OCI-LY7 (cell line): ENCODE measurements around the gene DAPK1. TPM values are rescaled to one million over a fixed set of nuclear protein-coding genes. Genes with fewer than 3 reads are reported as not detected.

Source experiments
- BruUV-seq: library from RNA; stranded (reverse); fragments of 400-500 nt; replicated peaks from 2 replicates; lab custom pipeline; 2021; lab: Mats Ljungman, UMichigan
- CTCF ChIA-PET: fragments of 300-600 bp; sonication (Branson Sonifier 250); formaldehyde crosslinking; loops from one replicate; lab custom pipeline; 2022; ENCODE audit warnings: antibody characterized with exemption; ENCODE audit not compliant: unreplicated experiment; lab: Charles Lee
- POLR2A ChIA-PET: fragments of 300-600 bp; sonication (Branson Sonifier 250); formaldehyde crosslinking; loops from one replicate; lab custom pipeline; 2022; ENCODE audit warnings: antibody characterized with exemption; lab: Charles Lee
- DNase-seq: peaks from one replicate; pipeline ENCODE4 v3.0.0-alpha.2; 2015; ENCODE audit warnings: low spot score
- H2AFZ ChIP-seq: fragments of 200-600 bp; sonication (generic), shearing (Covaris generic); 2 replicates; pipeline ENCODE4 v1.6.1; 2014; ENCODE audit warnings: mild to moderate bottlenecking, antibody characterized with exemption, low read length, moderate library complexity
- H3K27ac ChIP-seq: fragments of 200-600 bp; sonication (generic); 2 replicates; pipeline ENCODE4 v1.5.1; 2014; ENCODE audit warnings: mixed run types, low read depth, mild to moderate bottlenecking, moderate library complexity, low read length, inconsistent platforms; ENCODE audit not compliant: poor library complexity, severe bottlenecking
- H3K36me3 ChIP-seq: fragments of 200-600 bp; sonication (generic); 2 replicates; pipeline ENCODE4 v1.6.1; 2014; ENCODE audit warnings: mild to moderate bottlenecking, antibody characterized with exemption, low read length, moderate library complexity, mixed read lengths; ENCODE audit not compliant: insufficient read depth
- H3K4me1 ChIP-seq: fragments of 200-600 bp; sonication (generic); 2 replicates; pipeline ENCODE4 v1.5.1; 2014; ENCODE audit warnings: mild to moderate bottlenecking, low read length; ENCODE audit not compliant: insufficient read depth, poor library complexity, severe bottlenecking
- H3K4me2 ChIP-seq: fragments of 200-600 bp; sonication (generic); 2 replicates; pipeline ENCODE4 v1.6.1; 2014; ENCODE audit warnings: mild to moderate bottlenecking, low read length
- H3K4me3 ChIP-seq: fragments of 200-600 bp; sonication (generic); 2 replicates; pipeline ENCODE4 v1.5.1; 2014; ENCODE audit warnings: mild to moderate bottlenecking, low read depth, low read length; ENCODE audit not compliant: poor library complexity, severe bottlenecking
- H3K79me2 ChIP-seq: fragments of 200-600 bp; sonication (generic); 2 replicates; pipeline ENCODE4 v1.6.1; 2016; ENCODE audit warnings: low read depth, mild to moderate bottlenecking, low read length, moderate library complexity, mixed read lengths; ENCODE audit not compliant: insufficient read depth
- H3K9me2 ChIP-seq: fragments of 200-600 bp; sonication (generic); 2 replicates; pipeline ENCODE4 v1.6.1; 2016; ENCODE audit warnings: mild to moderate bottlenecking, low read length, mixed read lengths; ENCODE audit not compliant: insufficient read depth
- H3K9me3 ChIP-seq: fragments of 200-600 bp; sonication (generic); 2 replicates; pipeline ENCODE4 v1.6.1; 2014; ENCODE audit warnings: mild to moderate bottlenecking, mixed run types, low read length, mixed read lengths
- H4K20me1 ChIP-seq: fragments of 200-600 bp; sonication (generic); 2 replicates; pipeline ENCODE4 v1.6.1; 2014; ENCODE audit warnings: mild to moderate bottlenecking, antibody characterized with exemption, low read length, moderate library complexity, mixed read lengths; ENCODE audit not compliant: insufficient read depth
- CTCF ChIP-seq: fragments of 200-600 bp; sonication (generic); conservative IDR thresholded peaks from 2 replicates; pipeline ENCODE4 v1.5.1; 2014; ENCODE audit warnings: mild to moderate bottlenecking, antibody characterized with exemption, low read length, moderate library complexity, mixed read lengths
- EZH2phosphoT487 ChIP-seq: fragments of 200-600 bp; sonication (generic); IDR thresholded peaks from 2 replicates; pipeline ENCODE4 v1.6.1; 2018; ENCODE audit warnings: low read depth, borderline replicate concordance, mild to moderate bottlenecking, mixed run types, antibody characterized with exemption, low read length, moderate library complexity, mixed read lengths
- intact Hi-C: fragments of 100-400 bp; cut with micrococcal nuclease; formaldehyde crosslinking; loops from one replicate; pipeline ENCODE4 v1.10.0; 2022; ENCODE audit not compliant: unreplicated experiment
- total RNA-seq, 2 experiments: library from RNA; depleted of rRNA in 1 of 2; stranded (reverse); fragments of >200 nt in 1 of 2; shearing (Covaris generic) in 1 of 2; gene quantifications; 2 replicates each; pipeline ENCODE4 v1.2.3, GENCODE V29; 2014 to 2022

The DAPK1 gene
- total RNA-seq, 2 experiments from 2014 or later: 0.25 to 3.5 TPM

- DNase-seq: no peak
- Histone ChIP-seq H3K4me3 (no peak overlapping the region), H2AFZ (no peak overlapping the region), H3K36me3 (no peaks in the 10 kb centered on the region), H4K20me1 (no peaks in the 10 kb centered on the region), H3K9me2 (no peaks in the 10 kb centered on the region), H3K4me2 (no peak overlapping the region), H3K4me1 (no peaks in the 10 kb centered on the region), H3K79me2 (no peaks in the 10 kb centered on the region), H3K27ac (no peak overlapping the region), H3K9me3 (no peaks in the 10 kb centered on the region)
- TF ChIP-seq EZH2phosphoT487 (no peak), CTCF (no peak)
- intact Hi-C loops: no loop called here
- ChIA-PET CTCF (no interaction called here), POLR2A (no interaction called here)
- BruUV-seq: no TSS peak
Measured at GRCh38 chr9:87708986-87709728, 211.5 kb downstream of the DAPK1 start.

GRCh38 chr9:87710443-87710842, 212.8 kb downstream of the DAPK1 start:
- no peaks in the 10 kb centered on the region for H3K9me2 ChIP-seq
- CTCF ChIA-PET: no interaction called here
- no peaks in the 10 kb centered on the region for H4K20me1 ChIP-seq
- H3K4me2 ChIP-seq: no peak overlapping the region
- H3K36me3 ChIP-seq: no peaks in the 10 kb centered on the region
- no peak overlapping the region for H2AFZ ChIP-seq
- no peak overlapping the region for H3K4me3 ChIP-seq
- TF ChIP-seq EZH2phosphoT487 (no peak), CTCF (no peak)
- BruUV-seq: no TSS peak
- no peak overlapping the region for H3K27ac ChIP-seq
- H3K4me1 ChIP-seq: no peaks in the 10 kb centered on the region
- H3K79me2 ChIP-seq: no peaks in the 10 kb centered on the region
- DNase-seq: no peak
- POLR2A ChIA-PET: interaction anchor here (0.5 to 1.0 kb wide), 2 partner anchors 12 to 80 kb away, joined by 3 to 5 read pairs; no protein-coding TSS in a partner anchor
- H3K9me3 ChIP-seq: no peaks in the 10 kb centered on the region
- intact Hi-C loops: no loop called here
